ENCODE results near the gene PLD5. TPM values are rescaled to one million over a fixed set of nuclear protein-coding genes. Genes with fewer than 3 reads are reported as not detected.

PLD5 gene
- total RNA-seq, 1 experiment from 2014 or later, result 9.2 TPM

DNA sequence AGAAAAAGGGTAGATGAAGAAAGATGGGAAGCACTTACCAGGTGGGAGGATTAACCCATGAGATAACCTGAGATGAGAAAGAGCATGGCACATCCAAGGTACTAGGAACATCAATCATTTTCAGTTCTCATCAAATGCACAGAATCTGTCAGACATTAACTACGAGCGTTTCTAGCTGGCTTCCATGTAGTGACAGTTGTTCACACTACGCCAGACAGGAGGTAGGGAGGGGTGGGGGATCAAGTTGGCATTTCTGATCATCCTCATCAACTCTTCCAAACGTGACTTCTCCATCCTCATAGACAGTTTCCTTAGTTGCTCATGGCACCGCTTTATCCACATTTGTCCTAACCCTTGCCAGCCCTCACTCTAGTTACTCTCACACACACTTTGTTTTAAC is 120.2 kb downstream of the PLD5 start:
- Histone ChIP-seq H3K4me1 (ENCODE audit: insufficient read depth, low read length, poor library complexity, severe bottlenecking) (peaks cover 2% of the 10 kb centered on the region), H3K27ac (ENCODE audit: low read depth, low read length, poor library complexity, severe bottlenecking) (no peak overlapping the region), H3K9me3 (ENCODE audit: low read depth, low read length, poor library complexity, severe bottlenecking) (no peaks in the 10 kb centered on the region), H3K27me3 (replicated peaks; ENCODE audit: insufficient read depth, low read depth, low read length, poor library complexity) (no peaks in the 10 kb centered on the region), H3K4me3 (ENCODE audit: low read depth, low read length, poor library complexity, severe bottlenecking) (no peak overlapping the region), H3K36me3 (ENCODE audit: insufficient read depth, low read length, poor library complexity, severe bottlenecking) (no peaks in the 10 kb centered on the region)
- intact Hi-C loops (cut with micrococcal nuclease; ENCODE audit: unreplicated experiment), result no loop called here
- POLR2A ChIA-PET (ENCODE audit: low non-redundant PET), result no interaction called here
- no TSS peak for BruUV-seq (replicated peaks)
- DNase-seq (ENCODE audit: low spot score), result no peak
- no peak for TF ChIP-seq EZH2 (IDR thresholded peaks at IDR 0.05; ENCODE audit: borderline replicate concordance, low read depth, low read length, poor library complexity, severe bottlenecking)
- TF ChIP-seq CTCF (conservative IDR thresholded peaks at IDR 0.05; ENCODE audit: low read depth, low read length), result no peak
- CTCF ChIA-PET, result no interaction called here

DNA sequence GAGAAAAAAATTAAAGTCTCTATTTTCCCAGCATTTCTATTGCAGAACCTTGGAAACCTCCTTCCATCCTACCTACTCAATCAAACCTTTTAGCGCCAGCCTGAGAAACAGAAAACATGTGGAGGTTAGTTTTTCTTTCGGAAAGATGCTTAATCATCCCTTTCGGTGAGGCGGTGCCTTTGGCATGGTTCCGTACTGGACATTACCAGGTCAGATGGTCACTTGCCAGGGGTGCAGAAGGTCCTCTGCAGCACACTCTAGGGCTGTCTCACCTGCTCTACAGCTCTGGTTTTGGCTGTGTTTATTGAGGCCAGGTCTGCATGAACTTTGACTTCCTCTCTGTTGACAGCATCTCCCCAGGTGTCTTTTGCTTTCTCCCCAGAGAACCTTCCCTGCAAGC is 121.5 kb downstream of the PLD5 start:
- Histone ChIP-seq H3K4me3 (ENCODE audit: low read depth, low read length, poor library complexity, severe bottlenecking) (no peak overlapping the region), H3K27me3 (replicated peaks; ENCODE audit: insufficient read depth, low read depth, low read length, poor library complexity) (no peaks in the 10 kb centered on the region), H3K27ac (ENCODE audit: low read depth, low read length, poor library complexity, severe bottlenecking) (no peak overlapping the region), H3K4me1 (ENCODE audit: insufficient read depth, low read length, poor library complexity, severe bottlenecking) (peaks cover 8% of the 10 kb centered on the region), H3K36me3 (ENCODE audit: insufficient read depth, low read length, poor library complexity, severe bottlenecking) (no peaks in the 10 kb centered on the region), H3K9me3 (ENCODE audit: low read depth, low read length, poor library complexity, severe bottlenecking) (no peaks in the 10 kb centered on the region)
- TF ChIP-seq EZH2 (IDR thresholded peaks at IDR 0.05; ENCODE audit: borderline replicate concordance, low read depth, low read length, poor library complexity, severe bottlenecking) (no peak), CTCF (conservative IDR thresholded peaks at IDR 0.05; ENCODE audit: low read depth, low read length) (no peak)
- ChIA-PET CTCF (no interaction called here), POLR2A (ENCODE audit: low non-redundant PET) (no interaction called here)
- intact Hi-C loops (cut with micrococcal nuclease; ENCODE audit: unreplicated experiment), result no loop called here
- no peak for DNase-seq (ENCODE audit: low spot score)
- no TSS peak for BruUV-seq (replicated peaks)

DNA sequence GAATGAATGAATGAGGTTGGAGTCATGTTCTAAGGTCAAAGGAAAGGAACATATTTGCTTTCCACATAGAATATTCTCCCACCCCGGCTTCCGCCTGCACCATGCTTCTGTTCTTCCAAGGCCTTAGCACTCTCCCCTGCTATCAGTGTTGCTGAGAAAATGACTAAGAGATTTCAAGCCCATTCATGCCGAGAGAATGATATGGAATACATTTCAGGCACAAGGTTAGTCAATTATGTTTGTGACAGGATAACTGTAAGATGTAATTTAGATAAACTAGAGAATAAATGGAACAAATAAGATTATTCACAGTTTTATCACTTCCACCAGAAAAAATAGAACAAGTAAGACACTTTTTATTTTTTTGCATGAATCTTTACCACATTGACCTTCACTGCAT is 122.6 kb downstream of the PLD5 start:
- no peak overlapping the region for H3K4me3 ChIP-seq (ENCODE audit: low read depth, low read length, poor library complexity, severe bottlenecking)
- no TSS peak for BruUV-seq (replicated peaks)

More for the DNA sequence above, 122.6 kb downstream of the PLD5 start:
- Histone ChIP-seq H3K4me1 (ENCODE audit: insufficient read depth, low read length, poor library complexity, severe bottlenecking) (peaks cover 8% of the 10 kb centered on the region), H3K36me3 (ENCODE audit: insufficient read depth, low read length, poor library complexity, severe bottlenecking) (no peaks in the 10 kb centered on the region), H3K27me3 (replicated peaks; ENCODE audit: insufficient read depth, low read depth, low read length, poor library complexity) (no peaks in the 10 kb centered on the region), H3K27ac (ENCODE audit: low read depth, low read length, poor library complexity, severe bottlenecking) (no peak overlapping the region), H3K9me3 (ENCODE audit: low read depth, low read length, poor library complexity, severe bottlenecking) (no peaks in the 10 kb centered on the region)
- POLR2A ChIA-PET (ENCODE audit: low non-redundant PET), result no interaction called here
- intact Hi-C loops (cut with micrococcal nuclease; ENCODE audit: unreplicated experiment), result no loop called here
- CTCF ChIA-PET, result no interaction called here
- DNase-seq (ENCODE audit: low spot score), result no peak
- TF ChIP-seq CTCF (conservative IDR thresholded peaks at IDR 0.05; ENCODE audit: low read depth, low read length), result no peak
- TF ChIP-seq EZH2 (IDR thresholded peaks at IDR 0.05; ENCODE audit: borderline replicate concordance, low read depth, low read length, poor library complexity, severe bottlenecking), result no peak
